ENCODE measurements around the gene PTPN2. TPM values are rescaled to one million over a fixed set of nuclear protein-coding genes. Genes with fewer than 3 reads are reported as not detected.

The PTPN2 gene
- polyA plus RNA-seq, 1 donor from 2014 or later = 45.7 TPM

DNA sequence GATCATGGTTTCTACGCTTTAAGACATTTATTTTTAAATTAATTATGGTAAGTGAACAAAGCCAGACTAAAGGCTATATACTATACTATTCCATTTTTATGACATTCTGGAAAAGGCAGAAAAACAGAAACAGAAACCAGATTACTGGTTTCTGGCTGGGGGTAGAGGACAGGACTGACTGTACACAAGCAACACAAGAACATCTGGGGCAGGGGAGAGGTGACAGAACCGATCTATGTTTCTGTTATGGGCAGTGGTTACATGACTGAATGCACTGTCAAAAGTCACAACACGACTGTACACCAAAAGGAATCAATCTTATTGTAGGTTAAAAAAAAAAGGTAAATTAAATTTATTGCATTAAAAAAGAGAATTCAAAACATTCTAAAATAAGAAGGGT is 64.7 kb downstream of the PTPN2 start:
- no peaks in the 10 kb centered on the region for H3K9me2 ChIP-seq (ENCODE audit: insufficient read depth, low read length)
- no peak overlapping the region for H2AFZ ChIP-seq (ENCODE audit: low read depth, low read length)
- no peaks in the 10 kb centered on the region for H3F3A ChIP-seq (ENCODE audit: insufficient read depth, low read length, poor library complexity, severe bottlenecking)
- no peaks in the 10 kb centered on the region for H3K36me3 ChIP-seq (ENCODE audit: insufficient read depth, low read length)
- no peaks in the 10 kb centered on the region for H4K20me1 ChIP-seq (ENCODE audit: insufficient read depth)
- no peak overlapping the region for H3K4me3 ChIP-seq (ENCODE audit: low read length)
- no peaks in the 10 kb centered on the region for H3K27me3 ChIP-seq (ENCODE audit: insufficient read depth, low read depth, low read length)
- H3K27ac ChIP-seq (ENCODE audit: low read length) = no peak overlapping the region
- H3K4me2 ChIP-seq (ENCODE audit: low read length) = no peak overlapping the region
- no peak for TF ChIP-seq POLR2AphosphoS5 (IDR thresholded peaks at IDR 0.05)
- no peak for TF ChIP-seq TAF1 (IDR thresholded peaks at IDR 0.05; ENCODE audit: low read depth)
- TF ChIP-seq SMC3 (conservative IDR thresholded peaks at IDR 0.05; ENCODE audit: poor library complexity) = no peak
- TF ChIP-seq, protein P1, sequence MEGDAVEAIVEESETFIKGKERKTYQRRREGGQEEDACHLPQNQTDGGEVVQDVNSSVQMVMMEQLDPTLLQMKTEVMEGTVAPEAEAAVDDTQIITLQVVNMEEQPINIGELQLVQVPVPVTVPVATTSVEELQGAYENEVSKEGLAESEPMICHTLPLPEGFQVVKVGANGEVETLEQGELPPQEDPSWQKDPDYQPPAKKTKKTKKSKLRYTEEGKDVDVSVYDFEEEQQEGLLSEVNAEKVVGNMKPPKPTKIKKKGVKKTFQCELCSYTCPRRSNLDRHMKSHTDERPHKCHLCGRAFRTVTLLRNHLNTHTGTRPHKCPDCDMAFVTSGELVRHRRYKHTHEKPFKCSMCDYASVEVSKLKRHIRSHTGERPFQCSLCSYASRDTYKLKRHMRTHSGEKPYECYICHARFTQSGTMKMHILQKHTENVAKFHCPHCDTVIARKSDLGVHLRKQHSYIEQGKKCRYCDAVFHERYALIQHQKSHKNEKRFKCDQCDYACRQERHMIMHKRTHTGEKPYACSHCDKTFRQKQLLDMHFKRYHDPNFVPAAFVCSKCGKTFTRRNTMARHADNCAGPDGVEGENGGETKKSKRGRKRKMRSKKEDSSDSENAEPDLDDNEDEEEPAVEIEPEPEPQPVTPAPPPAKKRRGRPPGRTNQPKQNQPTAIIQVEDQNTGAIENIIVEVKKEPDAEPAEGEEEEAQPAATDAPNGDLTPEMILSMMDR (IDR thresholded peaks at IDR 0.05; ENCODE audit: poor library complexity, severe bottlenecking) = no peak
- no peak for TF ChIP-seq MXI1 (conservative IDR thresholded peaks at IDR 0.05; ENCODE audit: poor library complexity, severe bottlenecking)
- TF ChIP-seq, protein P2, sequence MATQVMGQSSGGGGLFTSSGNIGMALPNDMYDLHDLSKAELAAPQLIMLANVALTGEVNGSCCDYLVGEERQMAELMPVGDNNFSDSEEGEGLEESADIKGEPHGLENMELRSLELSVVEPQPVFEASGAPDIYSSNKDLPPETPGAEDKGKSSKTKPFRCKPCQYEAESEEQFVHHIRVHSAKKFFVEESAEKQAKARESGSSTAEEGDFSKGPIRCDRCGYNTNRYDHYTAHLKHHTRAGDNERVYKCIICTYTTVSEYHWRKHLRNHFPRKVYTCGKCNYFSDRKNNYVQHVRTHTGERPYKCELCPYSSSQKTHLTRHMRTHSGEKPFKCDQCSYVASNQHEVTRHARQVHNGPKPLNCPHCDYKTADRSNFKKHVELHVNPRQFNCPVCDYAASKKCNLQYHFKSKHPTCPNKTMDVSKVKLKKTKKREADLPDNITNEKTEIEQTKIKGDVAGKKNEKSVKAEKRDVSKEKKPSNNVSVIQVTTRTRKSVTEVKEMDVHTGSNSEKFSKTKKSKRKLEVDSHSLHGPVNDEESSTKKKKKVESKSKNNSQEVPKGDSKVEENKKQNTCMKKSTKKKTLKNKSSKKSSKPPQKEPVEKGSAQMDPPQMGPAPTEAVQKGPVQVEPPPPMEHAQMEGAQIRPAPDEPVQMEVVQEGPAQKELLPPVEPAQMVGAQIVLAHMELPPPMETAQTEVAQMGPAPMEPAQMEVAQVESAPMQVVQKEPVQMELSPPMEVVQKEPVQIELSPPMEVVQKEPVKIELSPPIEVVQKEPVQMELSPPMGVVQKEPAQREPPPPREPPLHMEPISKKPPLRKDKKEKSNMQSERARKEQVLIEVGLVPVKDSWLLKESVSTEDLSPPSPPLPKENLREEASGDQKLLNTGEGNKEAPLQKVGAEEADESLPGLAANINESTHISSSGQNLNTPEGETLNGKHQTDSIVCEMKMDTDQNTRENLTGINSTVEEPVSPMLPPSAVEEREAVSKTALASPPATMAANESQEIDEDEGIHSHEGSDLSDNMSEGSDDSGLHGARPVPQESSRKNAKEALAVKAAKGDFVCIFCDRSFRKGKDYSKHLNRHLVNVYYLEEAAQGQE (IDR thresholded peaks at IDR 0.05; ENCODE audit: borderline replicate concordance) = no peak
- TF ChIP-seq EZH2 (IDR thresholded peaks at IDR 0.05; ENCODE audit: borderline replicate concordance, insufficient read depth, low read length, poor library complexity, severe bottlenecking) = no peak
- TF ChIP-seq RAD21 (conservative IDR thresholded peaks at IDR 0.05) = no peak
- no peak for TF ChIP-seq EP300 (conservative IDR thresholded peaks at IDR 0.05; ENCODE audit: poor library complexity, severe bottlenecking)
- H3K9ac ChIP-seq (ENCODE audit: low read length) = no peak overlapping the region
- H3K79me2 ChIP-seq (replicated peaks; ENCODE audit: insufficient read depth, low read length) = no peaks in the 10 kb centered on the region
- no peaks in the 10 kb centered on the region for H3K9me3 ChIP-seq (ENCODE audit: low read length)

DNA sequence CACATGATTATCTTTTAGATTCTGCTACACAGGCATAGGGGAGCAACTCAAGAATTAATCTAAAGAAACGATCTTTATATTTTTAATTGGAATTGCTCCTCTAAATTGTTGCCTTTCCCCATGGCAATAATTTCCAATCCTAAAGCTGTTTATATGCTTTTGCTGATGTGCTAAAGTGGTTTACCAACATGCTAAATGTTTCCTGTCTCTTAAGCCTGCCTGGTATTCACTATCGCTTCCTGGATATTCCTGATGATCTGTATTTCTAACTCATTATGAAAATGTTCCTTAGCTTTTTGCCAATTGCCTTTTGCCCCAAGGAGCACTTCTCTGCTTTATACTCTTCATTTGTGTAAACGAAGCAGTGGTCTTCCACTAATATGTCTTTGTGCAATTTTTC is 65.8 kb downstream of the PTPN2 start:
- Histone ChIP-seq H3K4me3 (ENCODE audit: low read length) (no peak overlapping the region), H3K36me3 (ENCODE audit: insufficient read depth, low read length) (no peaks in the 10 kb centered on the region), H3K27me3 (ENCODE audit: insufficient read depth, low read depth, low read length) (no peaks in the 10 kb centered on the region), H4K20me1 (ENCODE audit: insufficient read depth) (no peaks in the 10 kb centered on the region), H3K4me2 (ENCODE audit: low read length) (no peak overlapping the region), H3K9ac (ENCODE audit: low read length) (no peak overlapping the region), H3K27ac (ENCODE audit: low read length) (no peak overlapping the region), H3K79me2 (replicated peaks; ENCODE audit: insufficient read depth, low read length) (no peaks in the 10 kb centered on the region), H3F3A (ENCODE audit: insufficient read depth, low read length, poor library complexity, severe bottlenecking) (no peaks in the 10 kb centered on the region), H3K9me2 (ENCODE audit: insufficient read depth, low read length) (no peaks in the 10 kb centered on the region), H3K9me3 (ENCODE audit: low read length) (no peaks in the 10 kb centered on the region), H2AFZ (ENCODE audit: low read depth, low read length) (no peak overlapping the region)
- TF ChIP-seq, protein P1 (IDR thresholded peaks at IDR 0.05; ENCODE audit: poor library complexity, severe bottlenecking) = no peak

Data from neural cell (in vitro differentiated cells).